HepG2 (cell line): ENCODE measurements around the gene RASGRP4. TPM values are rescaled to one million over a fixed set of nuclear protein-coding genes. Genes with fewer than 3 reads are reported as not detected.
A peak's percentile ranks its signal among the peaks of the same experiment; 100 is the strongest.

Experiments used
- BORCS8-MEF2B ChIP-seq: sonication (generic); formaldehyde crosslinking; IDR thresholded peaks from 2 replicates; pipeline ENCODE4 v1.8.0; 2022; ENCODE audit warnings: mild to moderate bottlenecking, missing genetic modification reagents
- MED1 ChIP-seq: sonication (generic); formaldehyde crosslinking; IDR thresholded peaks from 2 replicates; pipeline ENCODE4 v1.4.0; 2020; ENCODE audit warnings: missing genetic modification reagents
- MEIS1 ChIP-seq: sonication (generic); formaldehyde crosslinking; IDR thresholded peaks from 2 replicates; pipeline ENCODE4 v1.9.0; 2021; ENCODE audit warnings: mild to moderate bottlenecking, missing genetic modification reagents, moderate library complexity, borderline replicate concordance
- NKX3-1 ChIP-seq: sonication (generic); formaldehyde crosslinking; IDR thresholded peaks from 2 replicates; pipeline ENCODE4 v1.5.0; 2020; ENCODE audit warnings: missing genetic modification reagents
- RFXAP ChIP-seq: sonication (generic); formaldehyde crosslinking; IDR thresholded peaks from 2 replicates; pipeline ENCODE4 v1.4.0; 2020; ENCODE audit warnings: missing genetic modification reagents, borderline replicate concordance
- ZBTB21 ChIP-seq: sonication (generic); formaldehyde crosslinking; IDR thresholded peaks from 2 replicates; pipeline ENCODE4 v1.4.0; 2020; ENCODE audit warnings: missing genetic modification reagents
- ZC3H13 ChIP-seq: sonication (generic); formaldehyde crosslinking; IDR thresholded peaks from 2 replicates; pipeline ENCODE4 v1.8.1; 2023; ENCODE audit warnings: mild to moderate bottlenecking, missing genetic modification reagents, moderate library complexity
- ZFP1 ChIP-seq: IDR thresholded peaks from 2 replicates; pipeline ENCODE4 v1.6.1; 2016
- ZNF136 ChIP-seq: sonication (generic); formaldehyde crosslinking; IDR thresholded peaks from 2 replicates; pipeline ENCODE4 v1.8.1; 2022; ENCODE audit warnings: low read depth, mild to moderate bottlenecking, moderate library complexity, missing genetic modification reagents
- ZNF30 ChIP-seq: sonication (generic); formaldehyde crosslinking; IDR thresholded peaks from 2 replicates; pipeline ENCODE4 v1.5.0; 2020; ENCODE audit warnings: mild to moderate bottlenecking, missing genetic modification reagents
- ZNF367 ChIP-seq: sonication (generic); formaldehyde crosslinking; IDR thresholded peaks from 2 replicates; pipeline ENCODE4 v1.4.0; 2020; ENCODE audit warnings: missing genetic modification reagents, borderline replicate concordance
- ZNF503 ChIP-seq: sonication (generic); formaldehyde crosslinking; IDR thresholded peaks from 2 replicates; pipeline ENCODE4 v1.4.0; 2020; ENCODE audit warnings: missing genetic modification reagents
- polyA plus RNA-seq, 8 experiments: library from polyadenylated mRNA; depleted of rRNA in 3 of 8; stranded (reverse) in 7 of 8; unstranded in 1 of 8; fragments of >200 nt; fragmentation: Illumina TruSeq in 4 of 8; extraction: Trizol in 4 of 8; gene quantifications; 2 replicates each; pipeline versions ENCODE4 v1.2.1 to v1.2.3, GENCODE V29; 2011 to 2016; ENCODE audit warnings: low read depth in 4 of 8, missing spikeins in 1 of 8, mixed read lengths in 1 of 8; ENCODE audit not compliant: insufficient read depth in 1 of 8
- total RNA-seq, 5 experiments: library from RNA; depleted of rRNA; stranded (reverse); fragments of >200 nt; fragmentation: Illumina TruSeq; extraction: Trizol; gene quantifications; 2 replicates each; pipeline ENCODE4 v1.2.3, GENCODE V29; 2016; ENCODE audit warnings: low read depth in 1 of 5
- TF ChIP-seq, protein P1 (sequence below): sonication (generic); formaldehyde crosslinking; IDR thresholded peaks from 2 replicates; pipeline ENCODE4 v1.4.0; 2020; ENCODE audit warnings: missing genetic modification reagents, low read depth, mild to moderate bottlenecking, borderline replicate concordance
- TF ChIP-seq, protein P2 (sequence below): IDR thresholded peaks from 2 replicates; pipeline ENCODE4 v1.6.1; 2016
- TF ChIP-seq, protein P3 (sequence below): sonication (generic); formaldehyde crosslinking; IDR thresholded peaks from 2 replicates; pipeline ENCODE4 v1.5.1; 2020; ENCODE audit warnings: missing genetic modification reagents, mild to moderate bottlenecking, borderline replicate concordance
- TF ChIP-seq, protein P4 (sequence below): sonication (generic); formaldehyde crosslinking; IDR thresholded peaks from 2 replicates; pipeline ENCODE4 v1.4.0; 2020; ENCODE audit warnings: mild to moderate bottlenecking, missing genetic modification reagents
- TF ChIP-seq, protein P5 (sequence below): conservative IDR thresholded peaks from 2 replicates; pipeline ENCODE4 v1.6.1; 2018; ENCODE audit warnings: missing genetic modification reagents
- TF ChIP-seq, protein P6 (sequence below): sonication (generic); formaldehyde crosslinking; IDR thresholded peaks from 2 replicates; pipeline ENCODE4 v1.4.0; 2020; ENCODE audit warnings: missing genetic modification reagents, mild to moderate bottlenecking, borderline replicate concordance

Gene RASGRP4
- total and polyA plus RNA-seq, 2 of the 13 experiments (the other 11 are each of a cell fraction or from before 2014, with no cell fraction given): not detected

DNA sequence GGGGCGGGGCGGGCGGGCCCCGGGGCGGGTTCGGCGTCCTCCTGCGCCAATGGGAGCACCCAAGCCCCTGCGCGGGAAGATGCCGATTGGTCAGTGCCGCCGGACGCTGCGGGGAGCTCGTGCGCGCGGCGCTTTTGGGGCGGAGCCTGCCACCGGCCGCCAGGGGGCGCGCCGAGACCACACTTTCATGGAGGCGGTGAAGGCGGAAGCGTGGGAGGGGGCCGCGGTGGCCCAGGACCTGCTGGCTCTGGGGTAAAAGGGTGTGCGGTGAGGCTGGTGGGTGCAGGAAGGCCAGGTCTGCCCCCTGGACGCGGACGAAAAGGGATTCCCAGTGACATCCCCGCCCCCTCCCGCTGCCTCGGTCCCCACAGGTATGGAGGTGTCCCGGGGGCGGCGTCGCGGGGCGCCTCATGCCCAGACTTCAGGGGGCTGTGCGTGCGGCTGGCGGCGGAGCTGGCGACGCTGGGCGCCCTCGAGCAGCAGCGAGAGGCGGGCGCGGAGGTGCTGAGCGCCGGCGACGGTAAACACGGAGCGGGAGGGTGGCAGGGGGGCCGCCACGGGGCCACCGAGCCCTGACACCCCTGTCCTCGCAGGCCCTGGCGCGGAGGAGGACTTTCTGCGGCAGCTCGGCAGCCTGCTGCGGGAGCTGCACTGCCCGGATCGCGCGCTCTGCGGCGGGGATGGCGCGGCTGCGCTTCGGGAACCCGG lies 22.9 kb downstream of the RASGRP4 start, which contains the start of gene FAM98C (continued):
- TF ChIP-seq, protein P1, sequence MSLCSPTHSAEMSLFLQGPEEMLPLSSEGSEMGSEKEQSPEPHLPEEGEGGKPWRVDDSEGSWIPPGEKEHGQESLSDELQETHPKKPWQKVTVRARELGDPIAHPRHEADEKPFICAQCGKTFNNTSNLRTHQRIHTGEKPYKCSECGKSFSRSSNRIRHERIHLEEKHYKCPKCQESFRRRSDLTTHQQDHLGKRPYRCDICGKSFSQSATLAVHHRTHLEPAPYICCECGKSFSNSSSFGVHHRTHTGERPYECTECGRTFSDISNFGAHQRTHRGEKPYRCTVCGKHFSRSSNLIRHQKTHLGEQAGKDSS (CRISPR knock-in tag): peak; percentile 47; the same call in 1 of the 2 replicates
- TF ChIP-seq MED1: peak; percentile 73
- TF ChIP-seq, protein P2, sequence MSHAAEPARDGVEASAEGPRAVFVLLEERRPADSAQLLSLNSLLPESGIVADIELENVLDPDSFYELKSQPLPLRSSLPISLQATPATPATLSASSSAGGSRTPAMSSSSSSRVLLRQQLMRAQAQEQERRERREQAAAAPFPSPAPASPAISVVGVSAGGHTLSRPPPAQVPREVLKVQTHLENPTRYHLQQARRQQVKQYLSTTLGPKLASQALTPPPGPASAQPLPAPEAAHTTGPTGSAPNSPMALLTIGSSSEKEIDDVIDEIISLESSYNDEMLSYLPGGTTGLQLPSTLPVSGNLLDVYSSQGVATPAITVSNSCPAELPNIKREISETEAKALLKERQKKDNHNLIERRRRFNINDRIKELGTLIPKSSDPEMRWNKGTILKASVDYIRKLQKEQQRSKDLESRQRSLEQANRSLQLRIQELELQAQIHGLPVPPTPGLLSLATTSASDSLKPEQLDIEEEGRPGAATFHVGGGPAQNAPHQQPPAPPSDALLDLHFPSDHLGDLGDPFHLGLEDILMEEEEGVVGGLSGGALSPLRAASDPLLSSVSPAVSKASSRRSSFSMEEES (CRISPR knock-in tag): peak; percentile 54; the same call in 1 of the 2 replicates
- 0 out of 2 replicates have a peak, but pooled peaks have one; percentile 62 for TF ChIP-seq ZNF136
- TF ChIP-seq ZBTB21: no peak
- TF ChIP-seq, protein P3, sequence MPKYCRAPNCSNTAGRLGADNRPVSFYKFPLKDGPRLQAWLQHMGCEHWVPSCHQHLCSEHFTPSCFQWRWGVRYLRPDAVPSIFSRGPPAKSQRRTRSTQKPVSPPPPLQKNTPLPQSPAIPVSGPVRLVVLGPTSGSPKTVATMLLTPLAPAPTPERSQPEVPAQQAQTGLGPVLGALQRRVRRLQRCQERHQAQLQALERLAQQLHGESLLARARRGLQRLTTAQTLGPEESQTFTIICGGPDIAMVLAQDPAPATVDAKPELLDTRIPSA (CRISPR knock-in tag): no peak
- peak; percentile 58; the same call in 1 of the 2 replicates for TF ChIP-seq BORCS8-MEF2B (CRISPR knock-in tag)
- TF ChIP-seq ZC3H13 (CRISPR knock-in tag): 0 out of 2 replicates have a peak, but pooled peaks have one; percentile 18
- peak; percentile 72; the same call in 1 of the 2 replicates for TF ChIP-seq NKX3-1 (CRISPR knock-in tag)
- peak; percentile 74; the same call in 1 of the 2 replicates for TF ChIP-seq RFXAP (CRISPR knock-in tag)
- TF ChIP-seq ZNF30 (CRISPR knock-in tag): 0 out of 2 replicates have a peak, but pooled peaks have one; percentile 38
- peak; percentile 55; the same call in 1 of the 2 replicates for TF ChIP-seq ZNF503 (CRISPR knock-in tag)
- peak; percentile 76; the same call in 1 of the 2 replicates for TF ChIP-seq MEIS1
- TF ChIP-seq, protein P4, sequence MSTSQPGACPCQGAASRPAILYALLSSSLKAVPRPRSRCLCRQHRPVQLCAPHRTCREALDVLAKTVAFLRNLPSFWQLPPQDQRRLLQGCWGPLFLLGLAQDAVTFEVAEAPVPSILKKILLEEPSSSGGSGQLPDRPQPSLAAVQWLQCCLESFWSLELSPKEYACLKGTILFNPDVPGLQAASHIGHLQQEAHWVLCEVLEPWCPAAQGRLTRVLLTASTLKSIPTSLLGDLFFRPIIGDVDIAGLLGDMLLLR (CRISPR knock-in tag): no peak
- TF ChIP-seq, protein P5, sequence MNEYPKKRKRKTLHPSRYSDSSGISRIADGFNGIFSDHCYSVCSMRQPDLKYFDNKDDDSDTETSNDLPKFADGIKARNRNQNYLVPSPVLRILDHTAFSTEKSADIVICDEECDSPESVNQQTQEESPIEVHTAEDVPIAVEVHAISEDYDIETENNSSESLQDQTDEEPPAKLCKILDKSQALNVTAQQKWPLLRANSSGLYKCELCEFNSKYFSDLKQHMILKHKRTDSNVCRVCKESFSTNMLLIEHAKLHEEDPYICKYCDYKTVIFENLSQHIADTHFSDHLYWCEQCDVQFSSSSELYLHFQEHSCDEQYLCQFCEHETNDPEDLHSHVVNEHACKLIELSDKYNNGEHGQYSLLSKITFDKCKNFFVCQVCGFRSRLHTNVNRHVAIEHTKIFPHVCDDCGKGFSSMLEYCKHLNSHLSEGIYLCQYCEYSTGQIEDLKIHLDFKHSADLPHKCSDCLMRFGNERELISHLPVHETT: no peak; the same call in 1 of the 2 replicates
- 0 out of 2 replicates have a peak, but pooled peaks have one; percentile 47 for TF ChIP-seq ZNF367 (CRISPR knock-in tag)
- no peak for TF ChIP-seq ZFP1
- TF ChIP-seq, protein P6, sequence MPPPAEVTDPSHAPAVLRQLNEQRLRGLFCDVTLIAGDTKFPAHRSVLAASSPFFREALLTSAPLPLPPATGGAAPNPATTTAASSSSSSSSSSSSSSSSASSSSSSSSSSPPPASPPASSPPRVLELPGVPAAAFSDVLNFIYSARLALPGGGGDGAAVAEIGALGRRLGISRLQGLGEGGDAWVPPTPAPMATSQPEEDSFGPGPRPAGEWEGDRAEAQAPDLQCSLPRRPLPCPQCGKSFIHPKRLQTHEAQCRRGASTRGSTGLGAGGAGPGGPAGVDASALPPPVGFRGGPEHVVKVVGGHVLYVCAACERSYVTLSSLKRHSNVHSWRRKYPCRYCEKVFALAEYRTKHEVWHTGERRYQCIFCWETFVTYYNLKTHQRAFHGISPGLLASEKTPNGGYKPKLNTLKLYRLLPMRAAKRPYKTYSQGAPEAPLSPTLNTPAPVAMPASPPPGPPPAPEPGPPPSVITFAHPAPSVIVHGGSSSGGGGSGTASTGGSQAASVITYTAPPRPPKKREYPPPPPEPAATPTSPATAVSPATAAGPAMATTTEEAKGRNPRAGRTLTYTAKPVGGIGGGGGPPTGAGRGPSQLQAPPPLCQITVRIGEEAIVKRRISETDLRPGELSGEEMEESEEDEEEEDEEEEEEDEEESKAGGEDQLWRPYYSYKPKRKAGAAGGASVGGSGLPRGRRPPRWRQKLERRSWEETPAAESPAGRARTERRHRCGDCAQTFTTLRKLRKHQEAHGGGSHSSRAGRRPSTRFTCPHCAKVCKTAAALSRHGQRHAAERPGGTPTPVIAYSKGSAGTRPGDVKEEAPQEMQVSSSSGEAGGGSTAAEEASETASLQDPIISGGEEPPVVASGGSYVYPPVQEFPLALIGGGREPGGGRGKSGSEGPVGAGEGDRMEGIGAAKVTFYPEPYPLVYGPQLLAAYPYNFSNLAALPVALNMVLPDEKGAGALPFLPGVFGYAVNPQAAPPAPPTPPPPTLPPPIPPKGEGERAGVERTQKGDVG: peak; percentile 69; the same call in 1 of the 2 replicates
